ENCODE measurements around the gene CDX1. TPM values are rescaled to one million over a fixed set of nuclear protein-coding genes. Genes with fewer than 3 reads are reported as not detected.

The CDX1 gene
- total and polyA plus RNA-seq, 2 of the 8 experiments (the other 6 are each of a cell fraction or from before 2014, with no cell fraction given), result not detected

DNA sequence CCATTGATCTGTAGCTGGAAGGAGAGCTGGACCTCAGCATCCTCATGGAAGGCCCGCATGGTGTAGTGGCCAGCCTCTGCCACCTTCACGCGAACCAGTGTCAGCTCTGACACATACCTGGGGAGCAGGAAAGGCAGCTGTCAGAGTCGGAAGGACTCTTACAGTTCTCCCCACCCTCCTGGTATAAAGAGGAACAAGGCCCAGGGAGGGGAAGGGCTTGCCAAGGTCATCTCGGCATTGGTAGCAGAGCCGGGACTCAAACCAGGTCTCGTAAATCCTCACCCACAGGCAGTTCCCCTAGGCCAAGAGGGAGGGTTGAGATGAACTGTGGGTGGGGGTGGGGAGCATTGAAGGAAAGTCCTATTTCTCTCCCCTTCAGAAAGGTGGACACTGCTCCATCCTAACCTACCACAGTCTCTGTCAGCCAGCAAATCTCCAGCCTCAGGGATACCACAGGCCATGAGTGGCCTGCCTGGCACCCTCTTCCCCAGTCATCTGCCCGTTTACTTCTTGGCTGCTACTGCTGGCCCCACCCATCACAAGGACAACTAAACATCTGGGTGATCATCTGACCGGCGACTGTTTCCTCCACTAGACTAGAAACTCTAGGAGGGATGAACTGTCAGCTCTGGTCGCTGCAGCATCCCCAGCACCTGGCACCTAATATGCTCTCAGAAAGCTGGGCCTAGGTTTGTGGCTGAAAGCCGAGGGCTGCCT lies 34.4 kb upstream of the CDX1 start:
- H3K79me2 ChIP-seq (ENCODE audit: control insufficient read depth in 1 of 2, insufficient read depth in 2 of 2, low read length in 2 of 2), result no peaks in the 10 kb centered on the region
- no peaks in the 10 kb centered on the region for H3K9me3 ChIP-seq (ENCODE audit: insufficient read depth in 2 of 2, low read depth in 1 of 2, low read length in 1 of 2)
- no peak overlapping the region for H4K91ac ChIP-seq (replicated peaks; ENCODE audit: insufficient read length, low read length)
- POLR2A ChIA-PET (ENCODE audit: partially characterized antibody), result interaction anchor here (1.2 kb wide), 1 partner anchor 43 kb away, joined by 3 read pairs; no protein-coding TSS in a partner anchor
- no peak for FAIRE-seq
- no peak overlapping the region for H3K9ac ChIP-seq (replicated peaks in 1 of 4; ENCODE audit: extremely low read depth in 1 of 4, low read depth in 3 of 4, low read length in 3 of 4)
- H3K23me2 ChIP-seq (ENCODE audit: low read depth, low read length), result no peaks in the 10 kb centered on the region
- CTCF ChIA-PET (ENCODE audit: partially characterized antibody), result interaction anchor here (0.7 to 16.9 kb wide), 20 partner anchors 8 to 134 kb away, joined by 3 to 188 read pairs (median 4); no protein-coding TSS in a partner anchor
- no peaks in the 10 kb centered on the region for H3K36me3 ChIP-seq (ENCODE audit: control insufficient read depth in 2 of 4, insufficient read depth in 4 of 4, low read length in 3 of 4)
- H2BK15ac ChIP-seq (ENCODE audit: low read length), result no peak overlapping the region
- no peak overlapping the region for H2BK12ac ChIP-seq (ENCODE audit: low read depth, low read length)
- no peak overlapping the region for H3K18ac ChIP-seq (ENCODE audit: extremely low read depth, low read length)
- H3K4me3 ChIP-seq (ENCODE audit: extremely low read depth in 1 of 4, insufficient read depth in 2 of 4, low read depth in 3 of 4, low read length in 4 of 4), result no peak overlapping the region
- no peak overlapping the region for H2AFZ ChIP-seq (ENCODE audit: low read length)
- H3K27ac ChIP-seq (ENCODE audit: low read depth, low read length), result no peak overlapping the region
- H2BK5ac ChIP-seq (ENCODE audit: low read depth, low read length), result no peak overlapping the region
- H3K4me2 ChIP-seq (ENCODE audit: insufficient read depth in 1 of 2, low read depth in 2 of 2, low read length in 2 of 2), result no peak overlapping the region
- no peak overlapping the region for H2BK20ac ChIP-seq (ENCODE audit: low read length)
- peaks cover 0 to 5% (median 3%) of the 10 kb centered on the region in 4 experiments; a peak in 3 of 7 replicates for H3K27me3 ChIP-seq (replicated peaks in 1 of 4; ENCODE audit: control insufficient read depth in 3 of 4, extremely low read depth in 1 of 4, insufficient read depth in 3 of 4, low read length in 3 of 4)
- H4K5ac ChIP-seq (ENCODE audit: insufficient read length, low read depth, low read length), result no peak overlapping the region
- no peak overlapping the region for H3K23ac ChIP-seq (ENCODE audit: insufficient read length)
- WGBS, 2 experiments (ENCODE audit: extremely low coverage in 1 of 2, insufficient coverage in 1 of 2, insufficient read length in 1 of 2, insufficient replicate concordance in 2 of 2, low coverage in 1 of 2, low lambda C conversion rate in 2 of 2, missing lambda C conversion rate in 1 of 2), result 83% methylated on average over 12 of the region's 12 CpGs; no CpG with 5 or more reads in 1 of the 2 experiments
- no peak overlapping the region for H2BK120ac ChIP-seq (replicated peaks; ENCODE audit: low read depth, low read length)
- peaks cover 0 to 9% of the 10 kb centered on the region in 2 experiments for H4K20me1 ChIP-seq (replicated peaks in 1 of 2; ENCODE audit: control insufficient read depth in 1 of 2, insufficient read depth in 2 of 2, low read length in 2 of 2)
- H3K79me1 ChIP-seq (ENCODE audit: low read depth, low read length), result no peaks in the 10 kb centered on the region
- H4K8ac ChIP-seq (ENCODE audit: extremely low read depth, insufficient read depth, low read length), result no peak overlapping the region
- H3K56ac ChIP-seq (replicated peaks; ENCODE audit: insufficient read length, low read depth, low read length), result no peak overlapping the region
- H3K4ac ChIP-seq (replicated peaks; ENCODE audit: insufficient read length, low read depth, low read length), result no peak overlapping the region
- no peak for DNase-seq (ENCODE audit: low read depth in 1 of 2, low spot score in 2 of 2)
- H3K4me1 ChIP-seq (replicated peaks in 1 of 4; ENCODE audit: control insufficient read depth in 3 of 4, insufficient read depth in 4 of 4, low read length in 3 of 4), result peaks cover 5 to 20% (median 17%) of the 10 kb centered on the region in 4 experiments; a peak in 6 of 7 replicates
- H2AK5ac ChIP-seq (ENCODE audit: low read depth, low read length), result no peak overlapping the region
- no peak overlapping the region for H3K14ac ChIP-seq (ENCODE audit: insufficient read length)
- no peak for TF ChIP-seq BCL11A (IDR thresholded peaks at IDR 0.05; ENCODE audit: low read depth in 2 of 2, low read length in 2 of 2)
- TF ChIP-seq SRF (IDR thresholded peaks at IDR 0.05; ENCODE audit: low read depth, low read length), result no peak
- no peak for TF ChIP-seq POU5F1 (IDR thresholded peaks at IDR 0.05; ENCODE audit: low read depth, low read length)
- TF ChIP-seq JUND (IDR thresholded peaks at IDR 0.05; ENCODE audit: low read length), result no peak
- no peak for TF ChIP-seq SP4 (IDR thresholded peaks at IDR 0.05; ENCODE audit: low read length)
- no peak for TF ChIP-seq ZNF274 (IDR thresholded peaks at IDR 0.05; ENCODE audit: borderline replicate concordance, extremely low read depth, low read length)
- no peak for TF ChIP-seq RAD21 (IDR thresholded peaks at IDR 0.05 in 1 of 2, conservative IDR thresholded peaks at IDR 0.05 in 1 of 2; ENCODE audit: low read depth in 2 of 2, low read length in 2 of 2)
- no peak for TF ChIP-seq RFX5 (IDR thresholded peaks at IDR 0.05; ENCODE audit: borderline replicate concordance, low read depth, low read length)
- TF ChIP-seq, protein P1, sequence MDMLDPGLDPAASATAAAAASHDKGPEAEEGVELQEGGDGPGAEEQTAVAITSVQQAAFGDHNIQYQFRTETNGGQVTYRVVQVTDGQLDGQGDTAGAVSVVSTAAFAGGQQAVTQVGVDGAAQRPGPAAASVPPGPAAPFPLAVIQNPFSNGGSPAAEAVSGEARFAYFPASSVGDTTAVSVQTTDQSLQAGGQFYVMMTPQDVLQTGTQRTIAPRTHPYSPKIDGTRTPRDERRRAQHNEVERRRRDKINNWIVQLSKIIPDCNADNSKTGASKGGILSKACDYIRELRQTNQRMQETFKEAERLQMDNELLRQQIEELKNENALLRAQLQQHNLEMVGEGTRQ (IDR thresholded peaks at IDR 0.05; ENCODE audit: low read length), result no peak
- TF ChIP-seq ATF3 (IDR thresholded peaks at IDR 0.05; ENCODE audit: insufficient read depth, low read depth, low read length), result no peak
- no peak for TF ChIP-seq HDAC6 (IDR thresholded peaks at IDR 0.05; ENCODE audit: low read depth, low read length)

Measured in H1 (cell line).